HEK293 (cell line): ENCODE data around the gene PPP6R1.

Experiments
- CTCF ChIA-PET: fragments of 350-600 bp; formaldehyde crosslinking; extraction: SDS; loops from one replicate; lab custom pipeline; 2021; ENCODE audit warnings: antibody characterized with exemption; lab: Yijun Ruan, JAX
- POLR2A ChIA-PET: fragments of 300-600 bp; formaldehyde crosslinking; extraction: SDS; loops from one replicate; lab custom pipeline; 2020; ENCODE audit warnings: antibody characterized with exemption, inconsistent platforms; lab: Yijun Ruan, JAX
- H3K27ac ChIP-seq: fragments of 200-500 bp; sonication (Bioruptor generic); 2 replicates; pipeline ENCODE4 v1.5.1; 2014; ENCODE audit warnings: low read depth, low read length, control low read depth, inconsistent platforms; ENCODE audit errors: extremely low read depth
- H3K36me3 ChIP-seq, 2 experiments: fragments of 200-500 bp in 1 of 2; sonication (Bioruptor generic) in 1 of 2; 1 replicate in 1 of 2; 2 replicates in 1 of 2; pipeline ENCODE4 v1.5.1; 2014 to 2017; ENCODE audit warnings: inconsistent platforms in 2 of 2, low read length in 2 of 2; ENCODE audit not compliant: control insufficient read depth in 2 of 2, insufficient read depth in 1 of 2
- H3K4me1 ChIP-seq: fragments of 200-500 bp; sonication (Bioruptor generic); 2 replicates; pipeline ENCODE4 v1.5.1; 2014; ENCODE audit warnings: mild to moderate bottlenecking, low read length, inconsistent platforms; ENCODE audit not compliant: control insufficient read depth, insufficient read depth
- H3K4me3 ChIP-seq: 2 replicates; pipeline ENCODE4 v1.5.1; 2011; ENCODE audit warnings: low read depth, mild to moderate bottlenecking, control low read depth, low read length, moderate library complexity
- H3K9me3 ChIP-seq: fragments of 200-500 bp; sonication (Bioruptor generic); 2 replicates; pipeline ENCODE4 v1.5.1; 2014; ENCODE audit warnings: low read depth, low read length, inconsistent platforms; ENCODE audit not compliant: control insufficient read depth, insufficient read depth
- AEBP2 ChIP-seq: fragments of 450-650 bp; formaldehyde crosslinking; IDR thresholded peaks from 2 replicates; pipeline ENCODE4 v1.5.1; 2016; ENCODE audit warnings: missing biosample characterization, missing genetic modification characterization, borderline replicate concordance
- EGR2 ChIP-seq: fragments of 450-650 bp; formaldehyde crosslinking; IDR thresholded peaks from 2 replicates; pipeline ENCODE4 v1.5.1; 2016; ENCODE audit warnings: low read depth, missing biosample characterization, missing genetic modification characterization
- HOXA7 ChIP-seq: sonication (generic); formaldehyde crosslinking; IDR thresholded peaks from 2 replicates; pipeline ENCODE4 v1.8.1; 2022; ENCODE audit warnings: missing genetic modification reagents, borderline replicate concordance
- IKZF3 ChIP-seq: fragments of 450-650 bp; IDR thresholded peaks from 2 replicates; pipeline ENCODE4 v1.5.0; 2018; ENCODE audit warnings: missing biosample characterization, mild to moderate bottlenecking, missing genetic modification characterization, moderate library complexity
- KLF8 ChIP-seq: fragments of 450-650 bp; formaldehyde crosslinking; IDR thresholded peaks from 2 replicates; pipeline ENCODE4 v1.5.1; 2016; ENCODE audit warnings: missing biosample characterization, missing genetic modification characterization
- SP2 ChIP-seq: fragments of 450-650 bp; formaldehyde crosslinking; IDR thresholded peaks from 2 replicates; pipeline ENCODE4 v1.5.1; 2016; ENCODE audit warnings: missing biosample characterization, missing genetic modification characterization
- ZBTB10 ChIP-seq: fragments of 450-650 bp; formaldehyde crosslinking; IDR thresholded peaks from 2 replicates; pipeline ENCODE4 v1.5.1; 2016; ENCODE audit warnings: missing biosample characterization, missing genetic modification characterization
- ZBTB44 ChIP-seq: fragments of 450-650 bp; IDR thresholded peaks from 2 replicates; pipeline ENCODE4 v1.5.1; 2018; ENCODE audit warnings: missing biosample characterization, mild to moderate bottlenecking, missing genetic modification characterization
- ZBTB49 ChIP-seq: fragments of 450-650 bp; formaldehyde crosslinking; IDR thresholded peaks from 2 replicates; pipeline ENCODE4 v1.5.1; 2016; ENCODE audit warnings: missing biosample characterization, missing genetic modification characterization, low read depth
- ZFHX2 ChIP-seq: fragments of 450-650 bp; formaldehyde crosslinking; conservative IDR thresholded peaks from 2 replicates; pipeline ENCODE4 v1.5.1; 2016; ENCODE audit warnings: missing biosample characterization, missing genetic modification characterization
- ZNF184 ChIP-seq: fragments of 450-650 bp; IDR thresholded peaks from 2 replicates; pipeline ENCODE4 v1.5.1; 2018; ENCODE audit warnings: missing biosample characterization, mild to moderate bottlenecking, missing genetic modification characterization
- ZNF433 ChIP-seq: fragments of 450-650 bp; formaldehyde crosslinking; IDR thresholded peaks from 2 replicates; pipeline ENCODE4 v1.5.1; 2016; ENCODE audit warnings: missing biosample characterization, missing genetic modification characterization, low read depth
- ZNF558 ChIP-seq: fragments of 450-650 bp; formaldehyde crosslinking; IDR thresholded peaks from 2 replicates; pipeline ENCODE4 v1.5.1; 2016; ENCODE audit warnings: missing biosample characterization, missing genetic modification characterization
- ZNF623 ChIP-seq: fragments of 450-650 bp; formaldehyde crosslinking; IDR thresholded peaks from 2 replicates; pipeline ENCODE4 v1.5.1; 2016; ENCODE audit warnings: missing biosample characterization, missing genetic modification characterization
- ZNF654 ChIP-seq: fragments of 450-650 bp; formaldehyde crosslinking; IDR thresholded peaks from 2 replicates; pipeline ENCODE4 v1.5.1; 2016; ENCODE audit warnings: low read depth, missing biosample characterization, missing genetic modification characterization
- ZNF76 ChIP-seq: fragments of 450-650 bp; formaldehyde crosslinking; IDR thresholded peaks from 2 replicates; pipeline ENCODE4; 2016; ENCODE audit warnings: low read depth, missing biosample characterization, missing genetic modification characterization, borderline replicate concordance
- ZNF777 ChIP-seq: fragments of 450-650 bp; formaldehyde crosslinking; IDR thresholded peaks from 2 replicates; pipeline ENCODE4 v1.5.1; 2017; ENCODE audit warnings: missing biosample characterization, missing genetic modification characterization, borderline replicate concordance

The PPP6R1 gene

GRCh38 chr19:55299991-55300390 lies 41.2 kb upstream of the PPP6R1 start (continued):
- TF ChIP-seq HOXA7 (CRISPR knock-in tag): no peak
- TF ChIP-seq ZBTB49 (tag by site-specific recombination): no peak
- TF ChIP-seq AEBP2 (tag by site-specific recombination): no peak
- TF ChIP-seq ZNF654 (tag by site-specific recombination): no peak
- TF ChIP-seq ZNF777 (tag by site-specific recombination): no peak
- TF ChIP-seq, all 188 proteins: peak for 0

- TF ChIP-seq ZNF623: 0 out of 2 replicates have a peak, but pooled peaks have one; percentile 23
- no peak for TF ChIP-seq ZBTB10 (tag by site-specific recombination)
- no peaks in the 10 kb centered on the region for H3K9me3 ChIP-seq
- CTCF ChIA-PET: interaction anchor here (1.7 kb wide), 1 partner anchor 207 kb away, joined by 5 read pairs; no protein-coding TSS in a partner anchor
- peaks cover 3% of the 10 kb centered on the region; the same call in 1 of the 2 replicates for H3K4me1 ChIP-seq
- peaks cover 21 to 43% of the 10 kb centered on the region in 2 experiments; a peak in 2 of 3 replicates for H3K36me3 ChIP-seq
- no peak overlapping the region for H3K27ac ChIP-seq
- POLR2A ChIA-PET: no interaction called here
- no peak overlapping the region for H3K4me3 ChIP-seq
Measured at GRCh38 chr19:55297267-55297666, 38.5 kb upstream of the PPP6R1 start.

GRCh38 chr19:55289117-55289796 lies 30.4 kb upstream of the PPP6R1 start:
- Histone ChIP-seq H3K9me3 (no peaks in the 10 kb centered on the region), H3K27ac (no peak overlapping the region), H3K4me1 (no peaks in the 10 kb centered on the region), H3K4me3 (no peak overlapping the region), H3K36me3 (peaks cover 25 to 41% of the 10 kb centered on the region in 2 experiments; a peak in 2 of 3 replicates)
- no peak for TF ChIP-seq ZNF184 (tag by site-specific recombination)
- TF ChIP-seq AEBP2 (tag by site-specific recombination): no peak
- 0 out of 2 replicates have a peak, but pooled peaks have one; percentile 26 for TF ChIP-seq KLF8 (tag by site-specific recombination)
- TF ChIP-seq EGR2: peak; percentile 45; the same call in 1 of the 2 replicates
- no peak for TF ChIP-seq SP2 (tag by site-specific recombination)
- TF ChIP-seq ZNF558 (tag by site-specific recombination): no peak
- TF ChIP-seq ZNF76 (tag by site-specific recombination): peak; percentile 79
- TF ChIP-seq ZNF433: no peak
- TF ChIP-seq ZFHX2 (tag by site-specific recombination): peak; percentile 39
- no peak for TF ChIP-seq ZBTB44 (tag by site-specific recombination)
- peak; percentile 68 for TF ChIP-seq IKZF3 (tag by site-specific recombination)
- ChIA-PET CTCF (interaction anchor here (0.5 to 2.4 kb wide), 3 partner anchors 12 to 129 kb away, joined by 4 to 10 read pairs (median 4); no protein-coding TSS in a partner anchor), POLR2A (no interaction called here)
